Keratinocyte (primary cell): ENCODE data around the gene ACVR1. TPM values are rescaled to one million over a fixed set of nuclear protein-coding genes. Genes with fewer than 3 reads are reported as not detected.

Experiments used
- DNase-seq: peaks from one replicate; pipeline ENCODE4 v3.0.0-alpha.2; 2011; ENCODE audit warnings: low read depth, missing footprints, low spot score
- FAIRE-seq: peaks from 2 replicates; lab custom pipeline; 2011; peaks lifted over from hg19 to GRCh38; lab: Jason Lieb, UNC
- H2AFZ ChIP-seq: 2 replicates; pipeline ENCODE4 v1.6.0; 2012; ENCODE audit warnings: low read length, control low read depth, inconsistent platforms; ENCODE audit not compliant: control insufficient read depth
- H3K27ac ChIP-seq: 2 replicates; pipeline ENCODE4 v1.5.1; 2011; ENCODE audit warnings: low read length; ENCODE audit not compliant: control insufficient read depth, insufficient read depth
- H3K27me3 ChIP-seq: 3 replicates; pipeline ENCODE4 v1.6.0; 2011; ENCODE audit warnings: low read length; ENCODE audit not compliant: control insufficient read depth, insufficient read depth; ENCODE audit errors: extremely low read depth
- H3K36me3 ChIP-seq, 2 experiments: 2 replicates in 1 of 2; 3 replicates in 1 of 2; pipeline ENCODE4 v1.5.1; 2011; ENCODE audit warnings: low read length in 2 of 2, mild to moderate bottlenecking in 1 of 2; ENCODE audit not compliant: control insufficient read depth in 2 of 2, insufficient read depth in 2 of 2; ENCODE audit errors: extremely low read depth in 1 of 2
- H3K4me1 ChIP-seq: 3 replicates; pipeline ENCODE4 v1.5.1; 2011; ENCODE audit warnings: low read length; ENCODE audit not compliant: control insufficient read depth, insufficient read depth; ENCODE audit errors: extremely low read depth
- H3K4me2 ChIP-seq: 3 replicates; pipeline ENCODE4 v1.6.0; 2011; ENCODE audit warnings: low read depth, low read length; ENCODE audit not compliant: control insufficient read depth, insufficient read depth; ENCODE audit errors: extremely low read depth
- H3K4me3 ChIP-seq, 3 experiments: fragments of 200-600 bp in 1 of 3; sonication (generic) in 1 of 3; 2 replicates in 2 of 3; 3 replicates in 1 of 3; pipeline ENCODE4 v1.5.1; 2011 to 2016; ENCODE audit warnings: low read length in 3 of 3, mild to moderate bottlenecking in 3 of 3, control low read depth in 2 of 3, inconsistent platforms in 1 of 3, low read depth in 1 of 3, mixed read lengths in 1 of 3, mixed run types in 1 of 3, moderate library complexity in 1 of 3; ENCODE audit not compliant: control insufficient read depth in 2 of 3, insufficient read depth in 2 of 3; ENCODE audit errors: extremely low read depth in 1 of 3
- H3K79me2 ChIP-seq: 2 replicates; pipeline ENCODE4 v1.6.0; 2012; ENCODE audit warnings: low read length; ENCODE audit not compliant: control insufficient read depth, insufficient read depth
- H3K9ac ChIP-seq: 3 replicates; pipeline ENCODE4 v1.6.0; 2011; ENCODE audit warnings: low read length; ENCODE audit not compliant: control insufficient read depth, insufficient read depth; ENCODE audit errors: extremely low read depth
- H3K9me1 ChIP-seq: 3 replicates; pipeline ENCODE4 v1.6.0; 2011; ENCODE audit warnings: low read length; ENCODE audit not compliant: control insufficient read depth, insufficient read depth; ENCODE audit errors: extremely low read depth
- H3K9me3 ChIP-seq: 2 replicates; pipeline ENCODE4 v1.5.1; 2012; ENCODE audit warnings: low read depth, low read length; ENCODE audit not compliant: control insufficient read depth
- H4K20me1 ChIP-seq: 3 replicates; pipeline ENCODE4 v1.6.0; 2011; ENCODE audit warnings: low read length; ENCODE audit not compliant: control insufficient read depth, insufficient read depth; ENCODE audit errors: extremely low read depth
- EZH2 ChIP-seq: IDR thresholded peaks from one replicate; pipeline ENCODE4 v1.6.1; 2012; ENCODE audit warnings: inconsistent platforms, mild to moderate bottlenecking, low read length, moderate library complexity
- dilution Hi-C: fragments of 300-500 bp; cut with MboI; formaldehyde crosslinking; loops from one replicate; pipeline ENCODE4 v1.7.0; 2020; ENCODE audit warnings: low sequenced_read_pairs; ENCODE audit not compliant: extremely low pct_ligation_motif_present
- polyA plus RNA-seq, 5 experiments: library from polyadenylated mRNA; depleted of rRNA in 3 of 5; stranded (reverse) in 3 of 5; stranded (forward) in 1 of 5; unstranded in 1 of 5; fragments of >200 nt; gene quantifications; 1 replicate in 1 of 5; 2 replicates in 3 of 5; 3 replicates in 1 of 5; pipeline versions ENCODE4 v1.2.1 to v1.2.3, GENCODE V29; 2011 to 2012; ENCODE audit warnings: missing spikeins in 2 of 5, low read depth in 1 of 5, low replicate concordance in 1 of 5
- TF ChIP-seq, protein P1 (sequence below), 3 experiments: IDR thresholded peaks in 1 of 3; conservative IDR thresholded peaks in 1 of 3; optimal IDR thresholded peaks in 1 of 3; 2 replicates in 2 of 3; 3 replicates in 1 of 3; pipeline versions ENCODE3 to v1.5.1; 2011; ENCODE audit warnings: low read length in 3 of 3, mild to moderate bottlenecking in 3 of 3, moderate library complexity in 2 of 3, control low read depth in 1 of 3, inconsistent platforms in 1 of 3; ENCODE audit not compliant: insufficient read depth in 2 of 3; ENCODE audit errors: extremely low read depth in 1 of 3

Gene ACVR1
- polyA plus RNA-seq, 1 donor (not counting 4 experiments of a cell fraction or from before 2014, with no cell fraction given), result 30.8 TPM

DNA sequence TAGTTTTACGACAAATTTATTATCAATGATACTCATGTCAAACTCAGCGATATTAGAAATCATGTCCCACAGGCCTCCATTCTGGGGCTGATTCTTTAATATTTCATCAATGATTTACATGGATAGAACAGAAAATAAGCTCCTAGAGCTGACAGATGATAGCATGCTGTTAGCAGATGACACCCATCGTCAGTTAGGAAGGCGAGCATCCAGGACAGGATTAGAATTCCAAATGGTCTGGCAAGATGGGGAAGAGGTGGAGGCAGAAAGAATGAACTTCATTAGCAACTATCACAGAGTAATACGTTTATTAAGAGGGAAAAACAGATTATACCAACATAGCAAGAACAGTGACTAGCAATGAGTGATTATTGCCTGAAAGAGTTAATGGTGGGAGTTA lies 46.2 kb upstream of the ACVR1 start:
- no peak for TF ChIP-seq EZH2
- TF ChIP-seq, protein P1, sequence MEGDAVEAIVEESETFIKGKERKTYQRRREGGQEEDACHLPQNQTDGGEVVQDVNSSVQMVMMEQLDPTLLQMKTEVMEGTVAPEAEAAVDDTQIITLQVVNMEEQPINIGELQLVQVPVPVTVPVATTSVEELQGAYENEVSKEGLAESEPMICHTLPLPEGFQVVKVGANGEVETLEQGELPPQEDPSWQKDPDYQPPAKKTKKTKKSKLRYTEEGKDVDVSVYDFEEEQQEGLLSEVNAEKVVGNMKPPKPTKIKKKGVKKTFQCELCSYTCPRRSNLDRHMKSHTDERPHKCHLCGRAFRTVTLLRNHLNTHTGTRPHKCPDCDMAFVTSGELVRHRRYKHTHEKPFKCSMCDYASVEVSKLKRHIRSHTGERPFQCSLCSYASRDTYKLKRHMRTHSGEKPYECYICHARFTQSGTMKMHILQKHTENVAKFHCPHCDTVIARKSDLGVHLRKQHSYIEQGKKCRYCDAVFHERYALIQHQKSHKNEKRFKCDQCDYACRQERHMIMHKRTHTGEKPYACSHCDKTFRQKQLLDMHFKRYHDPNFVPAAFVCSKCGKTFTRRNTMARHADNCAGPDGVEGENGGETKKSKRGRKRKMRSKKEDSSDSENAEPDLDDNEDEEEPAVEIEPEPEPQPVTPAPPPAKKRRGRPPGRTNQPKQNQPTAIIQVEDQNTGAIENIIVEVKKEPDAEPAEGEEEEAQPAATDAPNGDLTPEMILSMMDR (optimal IDR thresholded peaks at IDR 0.05 in 1 of 3, IDR thresholded peaks at IDR 0.05 in 1 of 3, conservative IDR thresholded peaks at IDR 0.05 in 1 of 3; ENCODE audit: extremely low read depth in 1 of 3, insufficient read depth in 2 of 3, low read length in 3 of 3), result no peak
- Histone ChIP-seq H4K20me1 (no peaks in the 10 kb centered on the region), H3K9me3 (no peaks in the 10 kb centered on the region), H3K4me1 (no peaks in the 10 kb centered on the region), H3K4me2 (no peak overlapping the region), H3K9me1 (no peaks in the 10 kb centered on the region), H3K27ac (no peak overlapping the region), H3K27me3 (peaks cover 9% of the 10 kb centered on the region), H3K36me3 (no peaks in the 10 kb centered on the region), H3K79me2 (no peaks in the 10 kb centered on the region), H3K9ac (no peak overlapping the region), H2AFZ (no peak overlapping the region), H3K4me3 (no peak overlapping the region)
- dilution Hi-C loops, result no loop called here
- no peak for FAIRE-seq
- no peak for DNase-seq

DNA sequence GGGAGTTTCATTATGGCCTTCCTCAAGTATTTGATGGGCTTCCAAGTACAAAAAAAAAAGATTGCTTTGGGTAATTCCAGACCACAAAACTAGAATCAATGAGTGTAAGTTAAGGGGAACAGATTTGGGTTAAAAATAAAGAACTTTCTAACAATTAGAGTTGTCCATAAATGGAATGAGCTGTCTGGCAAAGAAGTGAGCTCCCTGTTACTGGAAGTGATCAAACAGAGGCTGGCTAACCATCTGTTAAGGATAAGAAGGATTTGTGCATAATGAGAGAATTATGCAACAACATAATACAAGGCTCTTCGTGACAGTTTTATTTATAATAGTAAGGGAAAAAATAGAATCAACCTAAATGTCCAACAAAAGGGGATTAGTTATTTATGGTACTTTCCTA lies 44.6 kb upstream of the ACVR1 start:
- no peaks in the 10 kb centered on the region for H3K36me3 ChIP-seq
- no peak for TF ChIP-seq EZH2
- TF ChIP-seq, protein P1 (optimal IDR thresholded peaks at IDR 0.05 in 1 of 3, IDR thresholded peaks at IDR 0.05 in 1 of 3, conservative IDR thresholded peaks at IDR 0.05 in 1 of 3; ENCODE audit: extremely low read depth in 1 of 3, insufficient read depth in 2 of 3, low read length in 3 of 3), result no peak

More for the DNA sequence above, 44.6 kb upstream of the ACVR1 start:
- no peak overlapping the region for H2AFZ ChIP-seq
- H3K27me3 ChIP-seq, result peaks cover 9% of the 10 kb centered on the region
- dilution Hi-C loops, result no loop called here
- H4K20me1 ChIP-seq, result no peaks in the 10 kb centered on the region
- H3K27ac ChIP-seq, result no peak overlapping the region
- DNase-seq (no peak), FAIRE-seq (no peak)
- H3K9me1 ChIP-seq, result no peaks in the 10 kb centered on the region
- no peaks in the 10 kb centered on the region for H3K79me2 ChIP-seq
- H3K4me3 ChIP-seq, result no peak overlapping the region
- no peaks in the 10 kb centered on the region for H3K9me3 ChIP-seq
- no peak overlapping the region for H3K9ac ChIP-seq
- no peak overlapping the region for H3K4me2 ChIP-seq
- no peaks in the 10 kb centered on the region for H3K4me1 ChIP-seq
